Measurements from ENCODE around the gene GSN.

Gene GSN

DNA sequence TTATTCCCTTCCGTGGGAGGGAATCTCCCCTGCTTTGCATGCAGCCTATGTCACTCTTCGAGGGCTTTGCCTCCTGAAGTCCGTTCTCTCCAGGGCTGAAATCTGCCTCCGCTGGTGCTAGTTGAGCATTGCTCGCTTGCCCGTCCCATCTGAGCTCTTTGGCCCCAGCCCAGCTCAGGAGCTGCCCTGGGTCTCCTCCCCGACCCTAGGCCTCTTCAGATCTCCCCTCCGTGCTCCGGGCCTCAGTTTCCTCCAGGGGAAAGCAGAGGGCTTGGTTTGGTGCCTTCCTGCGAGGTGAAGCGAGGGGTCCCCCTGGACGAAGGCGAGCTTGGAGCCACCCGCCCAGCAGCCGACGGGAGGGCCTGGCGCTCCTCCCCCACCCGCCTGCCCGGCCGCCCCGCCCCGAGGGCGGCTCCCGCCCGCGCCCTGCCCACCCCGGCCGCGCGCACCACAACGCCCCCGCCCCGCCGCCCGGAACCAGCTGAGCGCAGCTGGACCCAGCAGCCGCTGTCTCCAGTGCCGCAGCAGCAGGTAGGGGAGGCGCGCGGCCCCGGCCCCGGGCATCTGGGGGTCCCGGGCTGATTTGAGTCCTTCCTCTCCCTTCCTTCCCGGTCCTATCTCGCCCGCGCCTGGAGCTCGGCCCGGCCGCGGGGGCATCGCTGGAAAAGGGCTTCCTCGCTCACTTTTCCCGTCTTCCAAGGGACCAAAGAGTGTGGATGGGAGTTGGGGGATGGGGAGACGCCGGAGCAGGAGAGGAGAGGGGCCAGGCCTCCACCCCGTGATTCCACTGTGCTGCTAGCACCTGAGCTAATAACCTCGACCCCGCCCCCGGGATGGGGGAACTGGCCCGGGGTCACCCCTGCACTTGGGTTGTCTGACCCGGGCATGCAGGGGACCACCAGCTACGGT lies at the start of gene GSN:
GSN (plus strand) TSS at position 474 of the 909 bp plus-strand sequence. CDS start 33,810 bp downstream, outside the sequence.
- DNase-seq (ENCODE audit: low read depth): peak; percentile 22

DNA sequence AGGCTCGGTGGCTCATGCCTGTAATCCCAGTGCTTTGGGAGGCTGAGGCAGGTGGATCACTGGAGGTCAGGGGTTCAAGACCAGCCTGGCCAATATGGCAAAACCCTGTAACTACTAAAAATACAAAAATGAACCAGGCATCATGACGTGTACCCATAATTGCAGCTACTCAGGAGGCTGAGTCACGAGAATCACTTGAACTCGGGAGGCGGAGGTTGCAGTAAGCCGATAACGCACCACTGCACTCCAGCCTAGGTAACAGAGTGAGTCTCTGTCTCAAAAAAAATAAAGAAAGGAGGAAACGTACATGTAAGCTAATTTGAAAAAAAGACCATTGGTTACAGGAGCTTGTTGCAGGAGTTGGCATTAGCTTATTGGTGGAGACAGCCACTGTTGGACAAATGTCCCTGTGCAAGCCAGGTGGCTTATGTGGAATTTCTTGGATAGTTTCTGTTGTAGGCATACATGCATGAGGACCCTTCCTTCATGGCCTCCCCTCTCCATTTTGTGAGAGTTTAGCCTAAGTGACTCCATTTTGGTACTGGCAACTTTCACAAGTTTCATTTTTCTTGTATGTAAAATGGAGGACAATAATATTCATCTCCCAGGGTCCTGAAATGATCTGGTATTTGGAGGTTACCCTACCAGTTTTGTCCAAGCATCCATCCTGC lies 49.5 kb upstream of the GSN start:
- no peak for DNase-seq (ENCODE audit: low read depth)

DNA sequence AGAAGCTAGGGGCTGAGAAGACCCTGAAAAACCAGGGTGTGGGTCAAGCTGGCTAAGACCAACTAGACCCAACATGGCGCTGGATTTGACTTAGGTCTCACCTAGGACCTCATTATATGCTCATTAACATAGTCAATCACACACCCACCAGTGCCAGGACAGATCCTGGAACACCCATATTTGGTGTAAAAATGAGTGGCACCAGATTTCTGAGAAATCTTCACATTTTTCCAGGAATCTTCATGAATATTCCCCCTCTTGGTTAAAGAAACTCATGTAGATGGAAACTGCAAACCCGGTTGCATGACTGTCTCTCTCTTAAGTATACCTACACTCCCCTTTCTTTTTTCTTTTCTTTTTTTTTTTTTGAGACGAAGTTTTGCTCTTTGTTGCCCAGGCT lies 48.4 kb upstream of the GSN start:
- no peak for DNase-seq (ENCODE audit: low read depth)

DNA sequence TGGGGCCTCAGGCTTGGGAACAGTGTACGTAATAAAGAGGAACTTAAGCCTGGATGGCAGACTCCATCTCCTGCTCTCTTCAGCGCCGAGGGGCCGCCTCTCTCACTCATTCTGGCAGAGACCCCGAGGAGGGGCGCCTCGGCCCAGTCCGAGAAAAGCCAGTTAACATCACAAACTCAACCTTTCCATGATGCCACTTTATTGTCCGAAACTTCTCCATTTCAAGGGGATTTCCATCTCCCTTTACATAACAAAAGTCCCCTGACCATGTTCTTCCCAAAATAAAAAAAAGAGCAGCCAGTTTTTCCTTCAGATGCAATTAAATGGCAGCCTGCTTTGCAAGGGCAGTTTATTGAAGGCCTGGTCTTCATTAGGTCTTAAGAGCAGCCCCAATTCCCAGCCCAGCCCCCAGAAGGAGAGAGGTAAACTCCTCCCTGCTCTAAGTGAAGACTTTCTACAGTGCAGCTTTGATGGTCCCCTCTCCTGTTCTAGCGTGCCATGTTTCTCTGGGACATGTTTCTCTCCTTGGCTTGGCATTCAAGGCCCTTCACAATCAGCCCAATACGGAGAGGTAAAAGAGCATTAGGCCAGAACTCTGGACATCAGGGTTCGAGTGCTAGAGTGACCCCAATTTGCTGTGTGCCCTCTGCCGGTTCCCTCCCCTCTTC lies 46.8 kb upstream of the GSN start:
- DNase-seq (ENCODE audit: low read depth): no peak

DNA sequence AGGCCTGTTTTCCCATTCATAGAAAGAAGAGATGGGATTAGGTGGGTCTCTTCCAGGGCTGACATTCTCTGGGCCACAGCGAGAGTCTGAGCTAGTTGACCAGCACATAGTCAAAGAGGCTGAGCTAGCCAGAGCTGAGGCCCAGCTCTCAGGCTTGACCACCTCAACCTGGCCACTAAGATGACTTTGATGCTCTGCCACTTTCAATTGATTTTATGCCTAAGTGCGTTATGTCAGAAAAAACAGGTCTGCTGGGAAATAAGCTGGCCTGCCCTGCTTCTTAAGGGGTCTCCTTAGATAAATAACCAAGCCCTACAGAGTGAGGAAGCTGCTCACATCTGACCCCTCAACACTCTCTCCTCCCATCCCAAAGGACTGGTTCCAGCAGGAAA lies 46.3 kb upstream of the GSN start:
- no peak for DNase-seq (ENCODE audit: low read depth)

DNA sequence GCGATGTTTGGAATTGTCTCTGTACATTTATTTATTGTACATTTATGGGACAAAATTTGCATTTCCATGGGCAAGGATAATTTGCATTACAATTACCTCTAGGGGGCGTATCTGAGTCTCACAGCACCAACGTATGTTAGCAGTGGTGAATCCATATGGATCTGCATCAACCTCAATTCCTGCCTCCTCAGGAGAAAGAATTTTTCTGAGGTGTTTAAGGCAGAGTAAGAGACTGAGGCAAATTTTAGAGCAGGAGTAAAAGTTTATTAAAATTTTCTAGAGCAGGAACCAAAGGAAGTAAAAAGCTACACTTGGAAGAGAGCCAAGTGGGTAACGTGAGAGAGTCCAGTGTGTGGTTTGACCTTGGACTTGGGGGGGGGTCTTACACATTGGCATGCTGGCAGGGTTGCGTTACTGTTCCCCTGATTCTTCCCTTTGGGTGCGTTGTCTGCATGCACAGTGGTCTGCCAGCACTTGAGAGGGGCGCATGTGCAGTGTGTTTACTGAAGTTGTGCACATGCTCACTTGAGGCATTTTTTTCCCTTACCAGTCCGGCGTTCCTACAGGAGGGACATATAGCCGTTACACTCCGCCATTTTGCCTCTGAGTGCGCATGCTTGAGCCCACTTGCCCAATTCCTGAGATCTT lies 45.3 kb upstream of the GSN start:
- no peak for DNase-seq (ENCODE audit: low read depth)

DNA sequence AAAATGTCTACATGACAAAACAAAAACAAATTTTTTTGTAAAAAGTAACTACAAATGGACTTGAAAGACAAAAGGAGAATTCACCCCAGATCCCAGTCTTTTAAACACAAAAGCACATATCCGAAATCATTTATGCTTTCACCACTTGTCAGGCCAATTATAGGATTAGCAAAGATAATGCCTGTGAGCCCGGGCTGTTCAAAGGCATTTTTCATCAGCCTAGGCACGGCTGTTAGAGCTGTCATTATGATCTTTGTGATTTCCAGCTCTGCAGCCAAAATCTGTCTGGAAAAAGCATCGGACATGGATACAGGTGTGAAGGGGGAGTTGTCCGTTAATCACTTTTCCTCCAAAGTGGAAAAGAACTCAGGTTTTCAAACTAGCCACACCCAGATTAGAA lies 42.7 kb upstream of the GSN start:
- DNase-seq (ENCODE audit: low read depth): no peak

DNA sequence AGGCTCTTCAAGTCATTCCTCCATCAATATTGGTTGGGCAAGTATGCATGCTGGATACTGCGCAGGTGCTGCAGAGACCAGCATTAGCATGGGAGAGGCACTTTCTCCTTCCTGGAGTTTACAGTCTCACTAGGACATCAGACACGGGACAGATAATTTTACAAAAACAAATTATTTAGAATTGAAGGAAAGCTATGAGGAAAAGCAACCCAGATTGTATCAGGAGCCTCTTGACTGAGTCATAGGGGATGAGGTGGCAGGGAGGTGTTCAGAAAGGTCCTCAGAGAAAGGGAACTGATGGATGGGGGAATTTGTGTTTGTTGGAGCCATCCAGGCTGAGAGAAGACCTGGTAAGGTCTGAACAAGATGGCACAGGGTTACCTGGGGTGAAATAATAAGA lies 41.8 kb upstream of the GSN start:
- DNase-seq (ENCODE audit: low read depth): no peak

DNA sequence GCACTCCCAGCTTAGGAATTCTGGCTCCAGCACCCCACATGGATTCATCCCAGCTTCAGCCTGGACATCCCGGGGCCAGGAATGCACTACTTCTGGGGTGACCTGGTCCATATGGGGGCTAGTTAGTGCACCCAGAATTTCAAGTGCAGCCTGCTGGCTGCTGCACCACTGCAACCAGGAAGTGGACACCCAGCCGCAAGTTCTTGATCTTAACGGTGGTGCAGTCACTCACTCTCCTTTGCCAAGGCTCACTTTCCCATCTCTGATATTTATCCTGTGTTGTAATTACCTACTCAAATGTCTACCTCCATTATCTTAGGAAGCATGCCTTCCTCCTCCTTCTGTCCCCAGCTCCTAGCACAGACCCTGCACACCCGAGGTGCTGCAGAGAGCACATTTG lies 40.1 kb upstream of the GSN start:
- no peak for DNase-seq (ENCODE audit: low read depth)

DNA sequence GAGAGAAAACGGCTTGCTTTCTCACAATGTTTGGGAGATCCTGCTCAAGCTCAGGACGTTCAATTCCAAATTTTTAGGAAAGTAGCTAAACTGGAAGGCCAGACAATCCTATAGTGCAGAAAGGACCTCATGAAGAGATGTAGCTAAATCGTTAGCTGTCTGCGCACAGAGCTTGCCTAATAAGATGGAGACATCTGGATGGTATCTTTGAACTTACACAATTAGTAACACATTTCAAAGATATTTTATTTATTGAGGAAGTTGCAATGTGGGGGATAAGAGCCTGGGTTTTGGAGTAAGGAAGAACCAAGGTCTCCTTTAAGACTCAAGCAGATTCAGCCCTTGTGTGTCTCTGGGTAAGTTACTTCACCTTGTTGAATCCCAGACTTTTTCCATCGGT lies 37.7 kb upstream of the GSN start:
- DNase-seq (ENCODE audit: low read depth): no peak

DNA sequence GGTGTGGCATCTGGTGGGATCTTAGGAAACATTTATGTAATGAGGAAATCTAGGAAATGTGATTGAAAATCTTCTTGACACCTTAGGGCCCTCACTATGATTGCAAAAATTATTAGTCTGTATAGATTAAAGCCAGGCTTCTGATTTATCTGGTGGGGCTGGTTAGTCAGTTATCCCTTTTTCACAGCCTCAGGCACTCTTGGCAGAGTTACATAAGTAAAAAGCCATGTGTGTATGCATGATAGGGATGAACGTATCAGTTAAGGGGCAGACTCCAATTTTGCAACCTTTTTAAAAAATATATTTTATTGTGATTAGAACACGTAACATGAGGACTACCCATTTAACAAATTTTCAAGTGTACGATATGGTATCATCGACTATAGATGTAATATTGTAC lies 35.7 kb upstream of the GSN start:
- DNase-seq (ENCODE audit: low read depth): no peak

DNA sequence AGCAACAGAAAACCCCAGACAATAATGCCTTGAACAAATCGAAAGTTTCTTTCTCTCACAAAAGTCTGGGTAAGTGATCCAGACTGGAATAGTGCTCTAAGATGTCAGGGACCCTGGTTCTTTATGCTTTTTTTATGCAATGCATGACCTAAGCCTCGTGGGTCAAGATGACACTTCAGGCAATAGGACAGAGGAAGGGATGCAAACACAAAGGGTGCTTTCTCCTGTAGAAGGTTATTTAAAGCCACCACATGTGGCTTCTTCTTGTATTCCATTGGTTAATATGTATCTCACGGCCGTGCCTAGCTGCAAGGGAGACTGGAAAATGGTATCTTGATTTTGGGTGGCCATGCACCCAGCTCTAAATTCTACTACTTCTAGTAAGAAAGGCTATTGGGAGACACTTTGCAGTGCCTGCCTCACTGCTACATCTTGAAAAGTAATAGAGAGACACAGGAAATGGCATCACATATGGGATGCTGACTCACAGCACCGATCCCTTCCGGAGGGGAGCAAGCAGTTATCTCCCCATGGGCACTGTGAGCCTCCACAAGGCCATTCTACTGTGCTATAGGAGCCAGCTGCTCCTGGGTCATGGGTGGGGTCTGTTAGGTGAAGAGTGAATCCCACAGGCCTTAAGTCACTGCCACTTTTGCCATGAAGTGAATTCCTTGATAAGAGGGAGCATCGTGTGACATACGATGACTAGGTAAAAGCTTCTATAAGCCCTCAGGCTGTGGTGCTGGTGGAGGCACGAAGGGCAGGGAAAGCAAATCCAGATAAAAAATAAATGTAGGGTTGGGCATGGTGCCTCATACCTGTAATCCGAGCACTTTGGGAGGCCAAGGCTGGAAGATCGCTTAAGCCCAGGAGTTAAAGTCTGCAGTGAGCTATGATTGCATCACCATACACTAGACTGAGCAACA lies 33.8 kb upstream of the GSN start:
- DNase-seq (ENCODE audit: low read depth): no peak

DNA sequence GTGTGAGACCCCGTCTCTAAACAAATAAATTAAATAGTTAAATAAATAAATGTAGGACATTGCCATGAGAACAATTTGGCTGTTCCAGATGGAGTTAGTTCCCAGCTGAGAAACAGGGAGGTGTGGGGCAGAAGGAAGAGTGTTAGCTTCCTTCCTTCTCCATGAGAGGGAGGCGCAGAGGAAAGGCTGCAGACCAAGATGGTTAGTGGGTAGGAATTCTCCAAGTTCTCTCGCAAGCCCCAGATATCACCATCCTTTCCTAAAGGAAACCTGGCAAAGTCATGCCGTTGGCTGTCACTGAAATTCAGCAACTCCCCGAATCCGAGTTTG lies 33.2 kb upstream of the GSN start:
- no peak for DNase-seq (ENCODE audit: low read depth)

DNA sequence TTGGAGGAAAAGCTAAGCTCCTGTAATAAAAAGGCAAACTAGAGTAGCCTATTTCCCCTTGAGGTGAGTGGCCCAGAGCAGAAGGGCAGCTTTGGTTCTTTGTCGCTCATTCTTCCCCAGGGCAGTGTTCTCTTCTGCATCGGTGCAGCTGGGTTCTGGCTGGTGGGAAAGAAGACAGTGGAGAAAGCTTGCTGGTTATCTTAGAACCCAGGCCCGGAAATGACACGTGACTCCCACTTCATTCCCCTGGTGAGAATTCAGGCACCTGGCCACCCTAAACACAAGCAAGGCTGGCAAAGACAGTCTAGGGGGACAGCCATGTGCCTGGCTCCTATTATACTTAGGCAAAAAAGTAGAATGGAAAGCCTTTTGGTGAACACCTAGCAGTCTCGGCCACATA lies 32.5 kb upstream of the GSN start:
- no peak for DNase-seq (ENCODE audit: low read depth)

DNA sequence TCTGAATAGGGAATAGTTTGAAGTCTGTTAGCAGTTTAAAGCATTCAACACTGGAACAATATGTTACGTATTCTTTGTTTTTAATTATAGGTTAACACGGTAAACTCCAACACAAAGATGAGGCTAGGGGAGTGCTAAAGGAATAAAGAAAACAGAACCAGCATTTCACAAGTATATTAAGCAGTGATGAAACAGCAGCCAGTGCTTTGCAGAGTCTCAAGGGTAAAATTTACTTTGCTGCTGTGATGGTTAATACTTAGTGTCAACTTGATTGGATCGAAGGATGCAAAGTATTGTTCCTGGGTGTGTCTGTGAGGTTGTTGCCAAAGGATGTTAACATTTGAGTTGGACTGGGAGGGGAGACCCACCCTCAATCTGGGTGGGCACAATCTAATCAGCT lies 30.0 kb upstream of the GSN start:
- no peak for DNase-seq (ENCODE audit: low read depth)

DNA sequence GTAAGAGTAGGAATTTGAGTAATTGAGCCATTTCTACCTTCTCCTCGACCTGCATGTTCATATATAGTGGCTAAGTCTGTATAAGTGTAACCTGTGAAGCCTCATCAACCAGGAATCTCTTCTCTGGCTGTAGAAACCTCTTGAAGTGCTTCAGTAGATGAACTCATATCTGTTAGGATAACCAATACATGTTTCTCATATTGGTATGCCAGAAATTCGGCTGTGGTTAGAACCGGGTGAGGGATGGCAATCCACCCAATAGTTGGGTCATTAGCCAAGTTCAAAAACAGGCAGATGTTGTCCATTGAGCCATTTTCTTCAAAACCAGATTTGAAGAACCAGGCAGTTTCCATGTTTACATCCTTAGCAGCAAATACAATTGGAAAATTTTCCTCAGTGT lies 28.9 kb upstream of the GSN start:
- DNase-seq (ENCODE audit: low read depth): no peak

DNA sequence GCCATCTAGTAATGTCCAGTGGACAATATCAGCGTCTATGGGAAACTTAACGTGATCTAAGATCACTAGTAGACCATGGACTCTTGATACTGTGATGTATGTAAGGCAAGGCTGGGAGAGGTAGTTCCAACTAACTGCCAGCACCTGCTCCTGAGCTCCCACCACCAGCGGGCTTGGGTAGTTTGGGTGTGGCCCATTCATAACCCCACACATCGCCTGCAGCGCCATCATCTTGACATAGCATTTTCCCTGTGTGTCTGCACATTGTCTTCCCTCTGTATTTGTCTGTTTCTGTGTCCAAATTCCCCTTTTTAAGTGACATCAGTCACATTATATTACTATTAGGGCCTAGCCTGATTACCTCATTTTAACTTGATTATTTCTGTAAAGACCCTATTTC lies 28.1 kb upstream of the GSN start:
- no peak for DNase-seq (ENCODE audit: low read depth)

DNA sequence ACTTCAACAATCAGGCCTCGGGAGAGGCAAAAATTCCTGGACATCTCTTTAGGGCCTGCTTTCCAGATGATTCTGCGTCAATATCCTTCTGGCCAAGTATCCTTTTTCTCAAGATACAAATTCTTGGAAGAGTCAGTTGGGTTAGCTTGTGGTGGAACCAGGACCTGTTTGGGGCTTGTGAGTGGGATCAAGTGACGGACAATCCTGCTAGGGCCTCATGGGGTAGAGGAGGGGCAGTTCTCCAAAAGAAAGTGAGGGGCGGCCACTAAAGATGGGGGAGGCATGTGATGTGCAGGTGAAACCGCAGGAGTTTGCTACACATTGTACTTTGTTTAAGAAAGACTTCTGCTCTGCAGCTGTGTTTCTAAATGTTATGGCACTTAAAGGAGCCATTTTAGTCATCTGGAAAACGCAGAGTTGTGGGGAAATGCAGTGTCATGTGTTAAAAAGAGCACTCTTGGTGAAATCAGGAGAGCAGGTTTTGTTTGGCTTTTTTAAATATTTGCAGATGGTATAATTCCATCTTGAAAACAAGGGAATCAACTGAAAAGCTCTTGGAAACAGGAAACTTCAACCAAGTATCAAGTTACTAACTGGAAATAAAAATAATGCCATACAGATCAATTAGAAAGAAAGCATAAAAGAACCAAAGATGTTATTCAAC lies 27.4 kb upstream of the GSN start:
- no peak for DNase-seq (ENCODE audit: low read depth)

DNA sequence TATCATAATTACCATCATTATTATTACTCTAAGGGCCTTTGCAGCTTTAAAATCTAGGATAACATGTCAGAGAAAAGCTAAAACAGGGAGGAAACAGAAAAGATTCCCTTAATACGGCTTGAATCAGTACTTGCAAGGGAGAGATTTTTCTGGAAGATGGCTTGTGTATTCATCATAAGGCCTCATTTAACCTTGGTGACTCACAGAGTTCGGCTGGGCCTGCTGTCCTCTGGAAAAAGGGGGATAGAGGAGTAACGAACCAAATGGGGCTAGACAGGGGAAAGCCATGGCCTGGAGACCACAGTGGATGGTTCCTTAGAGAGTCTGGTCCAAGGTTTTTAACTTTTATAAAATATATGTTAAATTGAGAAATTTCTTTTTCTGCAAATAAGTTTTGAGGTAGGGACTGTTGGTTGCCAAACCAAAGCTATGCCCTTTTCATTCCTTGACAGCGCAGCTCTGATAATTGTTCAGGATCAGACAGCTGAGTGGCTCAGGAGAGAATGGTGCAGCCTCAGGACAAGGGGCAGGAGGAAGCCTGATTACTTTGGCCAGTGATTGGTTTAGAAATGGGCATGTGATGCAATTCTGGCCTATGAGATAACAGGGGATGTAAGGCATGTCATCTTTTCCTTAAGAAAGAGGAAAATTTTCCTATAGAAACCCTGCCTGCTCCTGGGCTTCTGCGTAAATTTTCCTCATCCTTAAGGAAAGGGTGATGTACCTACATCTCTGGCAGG lies 25.6 kb upstream of the GSN start:
- DNase-seq (ENCODE audit: low read depth): no peak

DNA sequence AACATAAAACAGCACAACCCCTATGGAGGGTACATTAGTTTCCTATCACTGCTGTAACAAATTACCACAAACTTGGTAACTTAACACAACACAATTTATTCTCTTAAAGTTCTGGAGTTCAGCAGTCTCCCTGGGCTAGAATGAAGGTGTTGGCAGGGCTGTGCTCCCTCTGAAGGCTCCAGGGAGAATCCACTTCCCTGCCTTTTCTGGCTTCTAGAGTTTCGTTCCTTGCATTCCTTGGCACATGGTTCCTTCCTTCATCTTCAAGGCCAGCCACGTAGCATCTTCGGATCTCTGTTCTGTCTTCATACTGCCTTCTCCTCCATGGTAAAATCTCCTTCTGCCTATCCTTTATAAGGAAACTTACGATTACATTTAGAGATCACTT lies 25.0 kb upstream of the GSN start:
- no peak for DNase-seq (ENCODE audit: low read depth)
